Neuronal stem cell (in vitro differentiated cells): ENCODE results near the gene CNTN2.

ENCODE experiments used
- DNase-seq: peaks from one replicate; pipeline ENCODE4 v3.0.0-alpha.2; 2013; ENCODE audit warnings: low spot score
- H2AFZ ChIP-seq: one replicate; pipeline ENCODE4 v1.6.1; 2013; ENCODE audit warnings: mild to moderate bottlenecking, low read length, inconsistent platforms
- H2AK5ac ChIP-seq: 2 replicates; pipeline ENCODE4 v1.6.1; 2013; ENCODE audit warnings: low read depth, mild to moderate bottlenecking, inconsistent platforms, low read length, moderate library complexity, mixed read lengths
- H2BK120ac ChIP-seq: 2 replicates; pipeline ENCODE4 v1.6.1; 2013; ENCODE audit warnings: low read depth, mild to moderate bottlenecking, inconsistent platforms, low read length, moderate library complexity, mixed read lengths
- H2BK12ac ChIP-seq: one replicate; pipeline ENCODE4 v1.6.1; 2013; ENCODE audit warnings: low read length, inconsistent platforms
- H2BK15ac ChIP-seq: 2 replicates; pipeline ENCODE4 v1.6.1; 2013; ENCODE audit warnings: mild to moderate bottlenecking, low read length, inconsistent platforms, mixed read lengths
- H2BK5ac ChIP-seq: one replicate; pipeline ENCODE4 v1.6.1; 2013; ENCODE audit warnings: inconsistent platforms, mild to moderate bottlenecking, low read length, moderate library complexity
- H3K14ac ChIP-seq: one replicate; pipeline ENCODE4 v1.6.1; 2013; ENCODE audit warnings: low read length, inconsistent platforms
- H3K18ac ChIP-seq: 2 replicates; pipeline ENCODE4 v1.6.1; 2013; ENCODE audit warnings: low read length, inconsistent platforms
- H3K23ac ChIP-seq: 2 replicates; pipeline ENCODE4 v1.6.1; 2013; ENCODE audit warnings: low read depth, mild to moderate bottlenecking, mixed read lengths, low read length, inconsistent platforms; ENCODE audit not compliant: poor library complexity
- H3K27ac ChIP-seq: replicated peaks from 3 replicates; pipeline ENCODE4 v1.5.1; 2013; ENCODE audit warnings: low read length, inconsistent platforms
- H3K27me3 ChIP-seq, 3 experiments: 2 replicates each; pipeline ENCODE4 v1.6.1; 2013; ENCODE audit warnings: low read length in 3 of 3, mild to moderate bottlenecking in 2 of 3, inconsistent platforms in 1 of 3, low read depth in 1 of 3, mixed read lengths in 1 of 3, moderate library complexity in 1 of 3; ENCODE audit not compliant: control insufficient read depth in 3 of 3, insufficient read depth in 3 of 3
- H3K36me3 ChIP-seq, 2 donors: replicated peaks in 1 of 2; 2 replicates each; pipeline ENCODE4 v1.6.1; 2013; ENCODE audit warnings: low read length in 2 of 2; ENCODE audit not compliant: control insufficient read depth in 2 of 2, insufficient read depth in 2 of 2
- H3K4ac ChIP-seq: 2 replicates; pipeline ENCODE4 v1.6.1; 2013; ENCODE audit warnings: inconsistent platforms, mild to moderate bottlenecking, low read length, moderate library complexity
- H3K4me1 ChIP-seq, 2 donors: 1 replicate in 1 of 2; 2 replicates in 1 of 2; pipeline ENCODE4 v1.6.1; 2013; ENCODE audit warnings: low read length in 2 of 2, low read depth in 1 of 2; ENCODE audit not compliant: control insufficient read depth in 2 of 2, insufficient read depth in 1 of 2
- H3K4me2 ChIP-seq: one replicate; pipeline ENCODE4 v1.6.1; 2013; ENCODE audit warnings: mild to moderate bottlenecking, low read length, inconsistent platforms; ENCODE audit not compliant: insufficient read depth, poor library complexity, severe bottlenecking
- H3K4me3 ChIP-seq, 2 donors: 2 replicates each; pipeline ENCODE4 v1.5.1; 2013; ENCODE audit warnings: low read length in 2 of 2, mild to moderate bottlenecking in 2 of 2, inconsistent platforms in 1 of 2, moderate library complexity in 1 of 2
- H3K79me1 ChIP-seq: one replicate; pipeline ENCODE4 v1.6.1; 2013; ENCODE audit warnings: low read depth, mild to moderate bottlenecking, inconsistent platforms, low read length, moderate library complexity
- H3K9ac ChIP-seq: one replicate; pipeline ENCODE4 v1.6.1; 2013; ENCODE audit warnings: mild to moderate bottlenecking, low read depth, low read length, inconsistent platforms; ENCODE audit not compliant: poor library complexity
- H3K9me3 ChIP-seq, 2 donors: replicated peaks in 1 of 2; 2 replicates each; pipeline versions ENCODE3 to v1.6.1; 2013; ENCODE audit warnings: low read length in 2 of 2, mild to moderate bottlenecking in 2 of 2, inconsistent platforms in 1 of 2, low read depth in 1 of 2, mixed read lengths in 1 of 2, moderate library complexity in 1 of 2; ENCODE audit not compliant: control insufficient read depth in 2 of 2, insufficient read depth in 1 of 2
- H4K8ac ChIP-seq: one replicate; pipeline ENCODE4 v1.6.1; 2013; ENCODE audit warnings: low read depth, mild to moderate bottlenecking, inconsistent platforms, low read length, moderate library complexity
- H4K91ac ChIP-seq: one replicate; pipeline ENCODE4 v1.6.1; 2013; ENCODE audit warnings: low read length, low read depth, mild to moderate bottlenecking, inconsistent platforms; ENCODE audit not compliant: poor library complexity
- WGBS, 2 donors: extraction: QIAGEN DNeasy Blood & Tissue Kit; methylation state at CpG; one replicate each; pipeline ENCODE4 v1.1.7; 2013; ENCODE audit warnings: missing lambda C conversion rate in 2 of 2, mixed read lengths in 1 of 2; ENCODE audit not compliant: insufficient read length in 2 of 2, insufficient replicate concordance in 1 of 2; ENCODE audit errors: extremely low coverage in 2 of 2; 5-methylcytosine and 5-hydroxymethylcytosine counted together

CNTN2 gene

DNA sequence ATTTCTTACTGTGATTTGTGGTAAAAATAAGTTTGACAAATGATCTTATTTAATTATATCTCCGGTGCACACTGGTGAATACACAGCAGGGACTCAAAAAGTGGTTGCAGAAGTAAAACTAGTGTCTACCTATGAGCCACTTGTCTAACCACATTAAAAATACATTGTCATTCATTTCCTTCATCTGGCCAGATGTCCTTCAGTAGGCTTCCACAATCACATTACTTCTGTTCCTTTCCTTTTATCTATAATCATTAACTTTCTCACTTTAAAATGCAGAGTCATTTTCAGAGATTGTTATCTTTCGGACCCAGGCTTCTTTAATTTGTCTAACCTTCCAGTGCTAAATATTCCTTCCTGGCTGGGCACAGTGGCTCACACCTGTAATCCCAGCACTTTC, 75.7 kb downstream of the CNTN2 start:
- Histone ChIP-seq H2AFZ (no peak overlapping the region), H2AK5ac (no peak overlapping the region), H3K36me3 (peaks cover 2 to 39% of the 10 kb centered on the region in 2 donors), H3K27me3 (no peaks in the 10 kb centered on the region), H4K91ac (no peak overlapping the region), H2BK120ac (no peak overlapping the region), H3K9me3 (no peaks in the 10 kb centered on the region), H3K79me1 (no peaks in the 10 kb centered on the region), H3K23ac (no peak overlapping the region), H3K4me3 (no peak overlapping the region), H4K8ac (no peak overlapping the region), H3K4ac (no peak overlapping the region), H3K27ac (no peak overlapping the region), H3K4me1 (peaks cover 0 to 5% of the 10 kb centered on the region in 2 donors), H3K4me2 (no peak overlapping the region), H2BK12ac (no peak overlapping the region), H3K18ac (no peak overlapping the region), H2BK5ac (no peak overlapping the region), H3K9ac (no peak overlapping the region), H3K14ac (no peak overlapping the region), H2BK15ac (no peak overlapping the region)
- DNase-seq = no peak
- WGBS, 2 donors = no CpG with 5 or more reads among the region's 2 CpGs

GRCh38 chr1:205121660-205122488, 78.9 kb downstream of the CNTN2 start, which contains the start of gene RBBP5:
Gene RBBP5 (minus strand): TSS chr1:205121978. CDS start chr1:205121873, 105 bp downstream.
- H3K36me3 ChIP-seq = peaks cover 0 to 12% of the 10 kb centered on the region in 2 donors
- peak within 1 kb of the TSS; percentile 52 for H4K8ac ChIP-seq
- H3K79me1 ChIP-seq = no peaks in the 10 kb centered on the region
- no peak within 1 kb of the TSS for H2AK5ac ChIP-seq
- H2AFZ ChIP-seq = peak within 1 kb of the TSS; percentile 81
- H3K18ac ChIP-seq = peak within 1 kb of the TSS; percentile 94
- no peak within 1 kb of the TSS for H4K91ac ChIP-seq
- H3K4me3 ChIP-seq = peak within 1 kb of the TSS; percentile 63 to 98
- peak within 1 kb of the TSS; percentile 62 for H3K27ac ChIP-seq
- WGBS, 2 donors = no CpG with 5 or more reads among the region's 46 CpGs
- peak within 1 kb of the TSS; percentile 80 for H3K4me2 ChIP-seq
- no peak within 1 kb of the TSS for H2BK15ac ChIP-seq
- H3K9ac ChIP-seq = peak within 1 kb of the TSS; percentile 99
- H3K9me3 ChIP-seq = no peaks in the 10 kb centered on the region
- H3K4ac ChIP-seq = no peak within 1 kb of the TSS
- no peaks in the 10 kb centered on the region for H3K27me3 ChIP-seq
- H3K14ac ChIP-seq = peak within 1 kb of the TSS; percentile 79
- H2BK120ac ChIP-seq = no peak within 1 kb of the TSS
- H3K23ac ChIP-seq = peak within 1 kb of the TSS; percentile 92
- peak within 1 kb of the TSS; percentile 19 for H2BK5ac ChIP-seq
- H2BK12ac ChIP-seq = no peak within 1 kb of the TSS
- DNase-seq = peak; percentile 98
- peaks cover 0 to 5% of the 10 kb centered on the region in 2 donors for H3K4me1 ChIP-seq

DNA sequence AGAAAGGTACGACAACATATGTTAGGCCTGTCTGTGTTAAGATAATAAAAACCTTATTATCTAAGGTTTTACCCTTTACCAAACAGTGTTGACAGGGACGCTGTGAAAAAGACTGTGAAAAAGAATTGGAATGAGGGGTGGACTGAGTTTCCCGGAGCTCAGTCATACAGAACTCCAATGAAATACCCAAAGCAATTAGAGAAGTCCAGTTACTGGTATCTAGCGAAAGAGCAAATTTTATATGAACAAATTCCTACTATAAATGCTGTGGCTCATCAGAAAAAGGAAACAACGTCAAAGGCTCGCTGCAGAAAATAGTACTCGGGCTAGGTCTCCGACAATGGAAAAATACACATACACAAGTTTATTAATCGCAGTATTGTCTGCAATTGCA, 79.5 kb downstream of the CNTN2 start:
- H3K18ac ChIP-seq = no peak overlapping the region
- no CpG with 5 or more reads among the region's 9 CpGs for WGBS, 2 donors
- H3K14ac ChIP-seq = no peak overlapping the region
- H3K9me3 ChIP-seq = no peaks in the 10 kb centered on the region
- H3K4me2 ChIP-seq = no peak overlapping the region
- H3K36me3 ChIP-seq = peaks cover 0 to 10% of the 10 kb centered on the region in 2 donors
- H3K27ac ChIP-seq = no peak overlapping the region
- no peak overlapping the region for H3K4ac ChIP-seq
- H4K91ac ChIP-seq = no peak overlapping the region
- H2BK15ac ChIP-seq = no peak overlapping the region
- no peak for DNase-seq
- H2BK12ac ChIP-seq = no peak overlapping the region
- H2BK5ac ChIP-seq = no peak overlapping the region
- no peak overlapping the region for H4K8ac ChIP-seq
- no peak overlapping the region for H3K9ac ChIP-seq
- H3K27me3 ChIP-seq = no peaks in the 10 kb centered on the region
- peak overlapping the region; percentile 36 to 63 for H3K4me3 ChIP-seq
- H2AK5ac ChIP-seq = no peak overlapping the region
- H2AFZ ChIP-seq = peak overlapping the region; percentile 81
- H2BK120ac ChIP-seq = no peak overlapping the region
- no peaks in the 10 kb centered on the region for H3K79me1 ChIP-seq
- H3K4me1 ChIP-seq = peaks cover 0 to 5% of the 10 kb centered on the region in 2 donors
- no peak overlapping the region for H3K23ac ChIP-seq

DNA sequence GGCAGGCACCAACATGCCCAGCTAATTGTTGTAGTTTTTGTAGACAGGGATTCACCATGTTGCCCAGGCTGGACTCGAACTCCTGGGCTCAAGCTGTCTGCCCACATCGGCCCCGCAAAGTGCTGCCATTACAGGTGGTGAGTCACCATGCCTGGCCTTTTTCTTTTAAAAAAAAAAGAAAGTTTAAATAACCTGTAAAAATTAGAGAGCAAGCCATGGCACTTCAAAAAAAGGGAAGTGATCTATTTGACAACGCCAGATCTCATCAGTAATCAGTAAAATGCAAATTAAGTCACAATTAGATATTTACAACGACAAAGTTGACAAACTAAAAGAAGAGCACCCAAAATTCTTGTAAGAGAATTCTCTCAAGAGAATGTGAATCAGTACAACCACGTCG, 81.7 kb downstream of the CNTN2 start:
- Histone ChIP-seq H3K14ac (no peak overlapping the region), H3K79me1 (no peaks in the 10 kb centered on the region), H3K36me3 (no peaks in the 10 kb centered on the region), H3K4me3 (no peak overlapping the region), H2BK15ac (no peak overlapping the region), H3K27me3 (no peaks in the 10 kb centered on the region), H3K9ac (no peak overlapping the region), H4K91ac (no peak overlapping the region), H3K4ac (no peak overlapping the region), H3K18ac (no peak overlapping the region), H3K4me1 (peaks cover 0 to 5% of the 10 kb centered on the region in 2 donors), H3K27ac (no peak overlapping the region), H2AFZ (no peak overlapping the region), H2BK120ac (no peak overlapping the region), H4K8ac (no peak overlapping the region), H2AK5ac (no peak overlapping the region), H3K4me2 (no peak overlapping the region), H3K23ac (no peak overlapping the region), H3K9me3 (no peaks in the 10 kb centered on the region), H2BK5ac (no peak overlapping the region), H2BK12ac (no peak overlapping the region)
- no peak for DNase-seq
- WGBS, 2 donors = no CpG with 5 or more reads among the region's 7 CpGs
